HG03045 (cell line): ENCODE data around the gene ABHD12.

Source experiments
- ATAC-seq: cut with Tn5 transposase; IDR thresholded peaks from one replicate; pipeline ENCODE4 v1.9.1; 2021; ENCODE audit warnings: mild to moderate bottlenecking, moderate library complexity; ENCODE audit not compliant: unreplicated experiment

The ABHD12 gene

GRCh38 chr20:25280574-25281535 is 109.8 kb downstream of the ABHD12 start:
- ATAC-seq, result peak; percentile 5

GRCh38 chr20:25280051-25280573 is 110.5 kb downstream of the ABHD12 start:
- ATAC-seq, result no peak

GRCh38 chr20:25279403-25279802 is 111.2 kb downstream of the ABHD12 start:
- ATAC-seq, result no peak

- ATAC-seq, result no peak
Observed at GRCh38 chr20:25278636-25279361, 111.8 kb downstream of the ABHD12 start.

GRCh38 chr20:25277941-25278521 is 112.6 kb downstream of the ABHD12 start:
- no peak for ATAC-seq

GRCh38 chr20:25277051-25277801 is 113.4 kb downstream of the ABHD12 start:
- ATAC-seq, result no peak

- no peak for ATAC-seq
Observed at GRCh38 chr20:25276533-25277050, 114.0 kb downstream of the ABHD12 start.

GRCh38 chr20:25275813-25276532 is 114.7 kb downstream of the ABHD12 start:
- ATAC-seq, result no peak

GRCh38 chr20:25274891-25275812 is 115.5 kb downstream of the ABHD12 start:
- no peak for ATAC-seq

GRCh38 chr20:25274481-25274880 is 116.2 kb downstream of the ABHD12 start:
- ATAC-seq, result no peak

- no peak for ATAC-seq
Observed at GRCh38 chr20:25273541-25274358, 116.9 kb downstream of the ABHD12 start.

GRCh38 chr20:25273046-25273445 is 117.6 kb downstream of the ABHD12 start:
- ATAC-seq, result no peak

GRCh38 chr20:25272223-25273000 is 118.2 kb downstream of the ABHD12 start:
- ATAC-seq, result no peak

- no peak for ATAC-seq
Observed at GRCh38 chr20:25271486-25272222, 119.0 kb downstream of the ABHD12 start.

- ATAC-seq, result no peak
Observed at GRCh38 chr20:25270829-25271251, 119.8 kb downstream of the ABHD12 start.

- no peak for ATAC-seq
Observed at GRCh38 chr20:25269833-25270170, 120.8 kb downstream of the ABHD12 start.
